Cardiac muscle cell (in vitro differentiated cells and primary cell): ENCODE data around the gene LAPTM5. TPM values are rescaled to one million over a fixed set of nuclear protein-coding genes. Genes with fewer than 3 reads are reported as not detected.

Experiments
- DNase-seq, 2 donors: peaks; one replicate each; pipeline versions ENCODE4 v3.0.0 to v3.0.0-alpha.2; 2010 to 2017; ENCODE audit warnings: low read depth in 1 of 2, low spot score in 1 of 2
- H3K27ac ChIP-seq: fragments of 200-600 bp; sonication (generic); 2 replicates; pipeline ENCODE4 v1.5.1; 2016
- H3K27me3 ChIP-seq: fragments of 200-600 bp; sonication (generic); 2 replicates; pipeline ENCODE4 v1.6.0; 2016; ENCODE audit warnings: control low read depth
- H3K36me3 ChIP-seq: fragments of 200-600 bp; sonication (generic); 2 replicates; pipeline ENCODE4 v1.5.1; 2016; ENCODE audit warnings: control low read depth
- H3K4me1 ChIP-seq: fragments of 200-600 bp; sonication (generic); 2 replicates; pipeline ENCODE4 v1.8.1; 2017; ENCODE audit warnings: low read depth, mild to moderate bottlenecking, mixed run types
- H3K4me3 ChIP-seq: fragments of 200-600 bp; sonication (generic); 2 replicates; pipeline ENCODE4 v1.5.1; 2016; ENCODE audit warnings: mild to moderate bottlenecking
- H3K9me3 ChIP-seq: fragments of 200-600 bp; sonication (generic); 2 replicates; pipeline ENCODE4 v1.5.1; 2017; ENCODE audit warnings: low read depth, mild to moderate bottlenecking, control low read depth
- CTCF ChIP-seq: IDR thresholded peaks from 2 replicates; pipeline ENCODE4 v1.5.1; 2012; ENCODE audit warnings: low read depth, mild to moderate bottlenecking, low read length
- polyA plus RNA-seq: library from polyadenylated mRNA; unstranded; fragments of >200 nt; fragmentation: Nextera tagmentation; extraction: Ambion mirVana; gene quantifications from 2 replicates; pipeline ENCODE4 v1.2.1, GENCODE V29; 2016
- total RNA-seq: library from RNA; depleted of rRNA; stranded (reverse); fragments of >200 nt; gene quantifications from 2 replicates; pipeline ENCODE4 v1.2.3, GENCODE V29; 2016

LAPTM5 gene
- total and polyA plus RNA-seq, 2 experiments from 2014 or later, result 0.10 to 0.45 TPM

GRCh38 chr1:30776097-30777059, 18.8 kb upstream of the LAPTM5 start:
- Histone ChIP-seq H3K36me3 (no peaks in the 10 kb centered on the region), H3K27ac (no peak overlapping the region), H3K4me1 (peaks cover 10% of the 10 kb centered on the region), H3K4me3 (no peak overlapping the region), H3K9me3 (no peaks in the 10 kb centered on the region), H3K27me3 (no peaks in the 10 kb centered on the region)
- TF ChIP-seq CTCF, result no peak
- no peak for DNase-seq

GRCh38 chr1:30775433-30775975, 17.9 kb upstream of the LAPTM5 start:
- Histone ChIP-seq H3K27me3 (no peaks in the 10 kb centered on the region), H3K27ac (no peak overlapping the region), H3K9me3 (no peaks in the 10 kb centered on the region), H3K4me1 (peaks cover 10% of the 10 kb centered on the region), H3K4me3 (no peak overlapping the region), H3K36me3 (no peaks in the 10 kb centered on the region)
- no peak for TF ChIP-seq CTCF
- no peak for DNase-seq

- TF ChIP-seq CTCF, result no peak
- Histone ChIP-seq H3K9me3 (no peaks in the 10 kb centered on the region), H3K4me1 (peaks cover 10% of the 10 kb centered on the region), H3K27me3 (no peaks in the 10 kb centered on the region), H3K27ac (no peak overlapping the region), H3K36me3 (no peaks in the 10 kb centered on the region), H3K4me3 (no peak overlapping the region)
- no peak for DNase-seq
Measured at GRCh38 chr1:30774550-30775432, 17.2 kb upstream of the LAPTM5 start.

- Histone ChIP-seq H3K27me3 (no peaks in the 10 kb centered on the region), H3K27ac (no peak overlapping the region), H3K9me3 (no peaks in the 10 kb centered on the region), H3K36me3 (no peaks in the 10 kb centered on the region), H3K4me1 (peaks cover 10% of the 10 kb centered on the region), H3K4me3 (no peak overlapping the region)
- no peak for TF ChIP-seq CTCF
- DNase-seq, result no peak
Measured at GRCh38 chr1:30773722-30774358, 16.3 kb upstream of the LAPTM5 start.

GRCh38 chr1:30771005-30771404, 13.4 kb upstream of the LAPTM5 start:
- DNase-seq, result no peak
- no peaks in the 10 kb centered on the region for H3K36me3 ChIP-seq
- no peak for TF ChIP-seq CTCF
- H3K4me3 ChIP-seq, result no peak overlapping the region
- H3K4me1 ChIP-seq, result peaks cover 10% of the 10 kb centered on the region
- H3K27me3 ChIP-seq, result no peaks in the 10 kb centered on the region
- H3K27ac ChIP-seq, result no peak overlapping the region
- no peaks in the 10 kb centered on the region for H3K9me3 ChIP-seq
